DOHH2 (cell line): ENCODE results near the gene GPRC5C.

ENCODE experiments used
- CTCF ChIP-seq: fragments of 200-600 bp; sonication (generic); IDR thresholded peaks from one replicate; pipeline ENCODE4 v1.5.1; 2014; ENCODE audit warnings: antibody characterized with exemption, mild to moderate bottlenecking, low read depth, low read length; ENCODE audit not compliant: poor library complexity, severe bottlenecking
- EZH2phosphoT487 ChIP-seq: fragments of 200-600 bp; sonication (generic); IDR thresholded peaks from 2 replicates; pipeline ENCODE4 v1.6.1; 2017; ENCODE audit warnings: borderline replicate concordance, mild to moderate bottlenecking, antibody characterized with exemption, low read length, moderate library complexity, mixed read lengths

DNA sequence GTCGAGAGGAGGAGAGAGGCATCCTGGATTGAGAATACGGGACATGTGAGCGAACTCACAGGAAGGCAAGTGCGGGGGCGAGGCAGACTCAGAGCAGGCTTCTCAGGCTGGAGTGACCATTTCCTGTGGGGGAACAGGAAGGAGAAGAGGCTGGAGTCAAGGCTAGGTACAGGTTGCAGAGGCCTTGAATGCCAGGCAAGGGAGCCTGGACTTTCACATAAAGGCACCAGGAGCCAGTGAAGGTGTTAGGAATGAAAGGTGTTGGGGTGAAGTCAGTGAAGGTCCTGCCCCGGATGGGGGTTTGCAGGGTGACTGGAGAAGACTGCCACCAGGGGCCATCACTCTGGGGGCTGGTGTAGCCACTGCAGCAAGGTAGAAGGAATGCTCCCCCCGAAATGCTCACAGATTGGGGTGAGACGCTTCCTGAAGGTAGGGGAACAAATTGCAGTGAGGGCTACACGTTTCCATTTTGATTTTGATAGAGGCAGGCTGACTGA, 5.3 kb upstream of the GPRC5C start:
- TF ChIP-seq CTCF = no peak
- TF ChIP-seq EZH2phosphoT487 = no peak
